ENCODE results near the gene COPZ2.

COPZ2 gene

DNA sequence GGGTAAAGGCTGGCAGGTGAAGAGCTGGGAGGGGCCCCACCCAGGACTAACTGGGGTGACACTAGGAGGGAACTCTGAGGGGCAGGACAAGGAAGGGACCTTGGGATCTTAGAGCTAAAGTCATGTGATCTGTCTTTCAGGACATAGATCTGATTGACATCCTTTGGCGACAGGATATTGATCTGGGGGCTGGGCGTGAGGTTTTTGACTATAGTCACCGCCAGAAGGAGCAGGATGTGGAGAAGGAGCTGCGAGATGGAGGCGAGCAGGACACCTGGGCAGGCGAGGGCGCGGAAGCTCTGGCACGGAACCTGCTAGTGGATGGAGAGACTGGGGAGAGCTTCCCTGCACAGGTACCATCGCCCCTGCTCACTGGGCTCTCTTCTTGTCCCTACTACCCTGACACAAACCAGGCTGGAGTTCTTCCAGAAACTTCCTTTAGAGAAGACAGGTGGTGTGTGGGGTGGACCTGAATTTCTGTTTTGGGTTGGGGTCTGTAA lies 18.7 kb upstream of the COPZ2 start:
- Histone ChIP-seq H3K9ac (ENCODE audit: low read length) (peak overlapping the region; percentile 50; the same call in 1 of the 2 replicates), H3F3A (ENCODE audit: insufficient read depth) (peaks cover 3% of the 10 kb centered on the region; the same call in 1 of the 2 replicates), H3K36me3 (ENCODE audit: low read length) (peaks cover 11% of the 10 kb centered on the region; the same call in 1 of the 2 replicates), H2AFZ (ENCODE audit: low read depth, low read length, severe bottlenecking) (no peak overlapping the region), H3K27me3 (ENCODE audit: low read length) (no peaks in the 10 kb centered on the region), H3K79me2 (ENCODE audit: insufficient read depth, low read length) (peaks cover 44% of the 10 kb centered on the region), H3K9me3 (ENCODE audit: insufficient read depth, low read length) (no peaks in the 10 kb centered on the region), H4K20me1 (ENCODE audit: low read depth, low read length) (no peaks in the 10 kb centered on the region), H3K27ac (ENCODE audit: low read depth, low read length) (peak overlapping the region; percentile 82), H3K9me2 (replicated peaks; ENCODE audit: insufficient read depth, low read length) (no peaks in the 10 kb centered on the region), H3K4me2 (ENCODE audit: low read depth, low read length, poor library complexity, severe bottlenecking) (peak overlapping the region; percentile 50), H3K4me3 (ENCODE audit: insufficient read depth, low read length, poor library complexity, severe bottlenecking) (no peak overlapping the region)
- TF ChIP-seq EZH2phosphoT487 (conservative IDR thresholded peaks at IDR 0.05; ENCODE audit: low read length) = no peak
- TF ChIP-seq, protein P1, sequence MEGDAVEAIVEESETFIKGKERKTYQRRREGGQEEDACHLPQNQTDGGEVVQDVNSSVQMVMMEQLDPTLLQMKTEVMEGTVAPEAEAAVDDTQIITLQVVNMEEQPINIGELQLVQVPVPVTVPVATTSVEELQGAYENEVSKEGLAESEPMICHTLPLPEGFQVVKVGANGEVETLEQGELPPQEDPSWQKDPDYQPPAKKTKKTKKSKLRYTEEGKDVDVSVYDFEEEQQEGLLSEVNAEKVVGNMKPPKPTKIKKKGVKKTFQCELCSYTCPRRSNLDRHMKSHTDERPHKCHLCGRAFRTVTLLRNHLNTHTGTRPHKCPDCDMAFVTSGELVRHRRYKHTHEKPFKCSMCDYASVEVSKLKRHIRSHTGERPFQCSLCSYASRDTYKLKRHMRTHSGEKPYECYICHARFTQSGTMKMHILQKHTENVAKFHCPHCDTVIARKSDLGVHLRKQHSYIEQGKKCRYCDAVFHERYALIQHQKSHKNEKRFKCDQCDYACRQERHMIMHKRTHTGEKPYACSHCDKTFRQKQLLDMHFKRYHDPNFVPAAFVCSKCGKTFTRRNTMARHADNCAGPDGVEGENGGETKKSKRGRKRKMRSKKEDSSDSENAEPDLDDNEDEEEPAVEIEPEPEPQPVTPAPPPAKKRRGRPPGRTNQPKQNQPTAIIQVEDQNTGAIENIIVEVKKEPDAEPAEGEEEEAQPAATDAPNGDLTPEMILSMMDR (IDR thresholded peaks at IDR 0.05; ENCODE audit: insufficient read depth, low read length, poor library complexity, severe bottlenecking) = no peak

DNA sequence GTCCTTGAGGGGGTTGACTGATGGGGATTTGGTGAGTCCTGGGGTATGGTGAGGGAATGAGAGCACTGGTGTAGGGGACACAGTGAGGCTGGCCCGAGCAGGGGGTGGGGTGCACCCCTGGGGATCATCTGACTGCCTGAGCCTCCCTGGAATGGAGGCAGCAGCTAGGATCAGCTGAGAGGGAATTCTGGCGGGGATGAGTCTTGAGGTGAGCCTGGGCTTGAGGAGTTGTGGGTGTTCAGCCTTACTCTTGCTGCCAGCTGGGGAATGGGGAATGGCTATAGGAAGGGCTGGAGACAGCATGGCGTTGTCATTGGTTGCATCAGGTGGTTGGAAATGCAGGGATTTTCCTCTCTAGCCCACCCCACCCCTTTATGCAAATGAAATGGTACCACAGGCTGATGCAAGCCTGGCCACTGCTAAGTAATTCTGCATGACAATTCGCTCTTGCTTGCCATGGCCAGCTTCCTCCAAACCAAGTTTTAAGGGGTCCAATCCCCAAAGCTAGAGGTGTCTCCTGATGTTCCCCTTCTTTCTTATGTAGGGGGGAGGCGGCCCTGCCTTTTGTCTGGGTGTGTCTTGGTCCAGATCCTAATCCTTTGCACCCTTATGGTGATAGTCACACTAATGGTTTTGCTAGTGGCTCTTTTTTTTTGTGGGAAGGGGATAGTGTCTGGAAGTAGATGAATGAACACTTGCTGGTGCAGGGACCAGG lies 18.1 kb upstream of the COPZ2 start:
- peaks cover 11% of the 10 kb centered on the region; the same call in 1 of the 2 replicates for H3K36me3 ChIP-seq (ENCODE audit: low read length)
- peaks cover 50% of the 10 kb centered on the region for H3K79me2 ChIP-seq (ENCODE audit: insufficient read depth, low read length)
- peaks cover 3% of the 10 kb centered on the region; the same call in 1 of the 2 replicates for H3F3A ChIP-seq (ENCODE audit: insufficient read depth)
- TF ChIP-seq EZH2phosphoT487 (conservative IDR thresholded peaks at IDR 0.05; ENCODE audit: low read length) = no peak
- TF ChIP-seq, protein P1 (IDR thresholded peaks at IDR 0.05; ENCODE audit: insufficient read depth, low read length, poor library complexity, severe bottlenecking) = no peak
- H3K9me2 ChIP-seq (replicated peaks; ENCODE audit: insufficient read depth, low read length) = no peaks in the 10 kb centered on the region
- H3K27me3 ChIP-seq (ENCODE audit: low read length) = no peaks in the 10 kb centered on the region
- H3K27ac ChIP-seq (ENCODE audit: low read depth, low read length) = peak overlapping the region; percentile 82
- no peak overlapping the region for H2AFZ ChIP-seq (ENCODE audit: low read depth, low read length, severe bottlenecking)
- peak overlapping the region; percentile 50 for H3K4me2 ChIP-seq (ENCODE audit: low read depth, low read length, poor library complexity, severe bottlenecking)
- H4K20me1 ChIP-seq (ENCODE audit: low read depth, low read length) = no peaks in the 10 kb centered on the region
- peak overlapping the region; percentile 50; the same call in 1 of the 2 replicates for H3K9ac ChIP-seq (ENCODE audit: low read length)
- no peak overlapping the region for H3K4me3 ChIP-seq (ENCODE audit: insufficient read depth, low read length, poor library complexity, severe bottlenecking)
- H3K9me3 ChIP-seq (ENCODE audit: insufficient read depth, low read length) = no peaks in the 10 kb centered on the region

DNA sequence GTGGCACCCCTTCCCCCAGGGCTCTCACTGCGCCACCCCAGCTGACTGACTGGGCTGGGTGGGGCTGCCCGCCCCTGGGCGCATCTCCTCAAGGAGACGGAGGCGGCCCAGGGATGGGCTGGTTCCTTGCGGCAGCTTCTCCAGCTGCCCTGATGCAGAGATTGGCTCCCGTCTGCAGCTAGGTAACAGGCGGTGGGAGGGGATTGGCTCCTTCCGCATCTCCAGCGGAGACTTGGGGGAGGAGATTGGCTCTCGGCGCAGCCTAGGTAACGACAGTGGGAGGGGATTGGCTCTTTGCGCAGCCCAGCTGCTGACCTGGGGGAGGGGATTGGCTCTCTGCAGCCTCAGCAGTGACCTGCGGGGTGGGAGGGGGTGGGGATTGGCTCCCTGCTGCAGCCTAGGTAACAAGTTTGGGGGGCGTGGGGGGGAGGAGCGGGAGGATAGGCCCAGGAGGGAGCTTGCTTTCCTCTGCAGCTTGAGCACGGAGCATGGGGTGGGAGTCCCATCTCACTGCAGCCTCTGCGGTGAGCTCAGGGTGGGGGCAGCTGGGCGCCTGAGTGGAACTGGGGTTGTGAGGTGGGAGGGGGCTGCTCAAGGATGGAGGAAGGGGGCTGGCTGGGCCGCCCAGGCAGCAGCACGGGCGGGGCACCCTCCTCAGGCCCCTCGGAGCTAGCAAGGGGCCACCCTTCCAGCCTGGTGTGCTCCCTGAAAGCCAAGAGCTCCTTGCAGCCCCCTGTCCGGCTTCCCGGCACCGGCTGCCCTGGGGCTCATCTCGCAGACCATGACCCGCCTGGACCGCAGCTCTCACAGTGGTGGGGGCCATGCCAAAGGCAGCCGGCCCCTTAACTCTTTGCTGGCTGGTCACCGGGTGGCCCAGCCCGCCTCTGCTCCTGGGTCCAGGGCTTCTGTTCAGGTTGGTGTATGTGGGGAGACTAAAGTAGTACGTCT lies 16.9 kb upstream of the COPZ2 start:
- Histone ChIP-seq H3K27me3 (ENCODE audit: low read length) (no peaks in the 10 kb centered on the region), H3K79me2 (ENCODE audit: insufficient read depth, low read length) (peaks cover 61% of the 10 kb centered on the region), H3K4me2 (ENCODE audit: low read depth, low read length, poor library complexity, severe bottlenecking) (peak overlapping the region; percentile 50), H2AFZ (ENCODE audit: low read depth, low read length, severe bottlenecking) (no peak overlapping the region), H3K9me2 (replicated peaks; ENCODE audit: insufficient read depth, low read length) (no peaks in the 10 kb centered on the region), H3K4me3 (ENCODE audit: insufficient read depth, low read length, poor library complexity, severe bottlenecking) (no peak overlapping the region), H3F3A (ENCODE audit: insufficient read depth) (peaks cover 3% of the 10 kb centered on the region; the same call in 1 of the 2 replicates), H3K9ac (ENCODE audit: low read length) (peak overlapping the region; percentile 50; the same call in 1 of the 2 replicates), H3K9me3 (ENCODE audit: insufficient read depth, low read length) (no peaks in the 10 kb centered on the region), H3K36me3 (ENCODE audit: low read length) (peaks cover 9% of the 10 kb centered on the region; the same call in 1 of the 2 replicates), H4K20me1 (ENCODE audit: low read depth, low read length) (no peaks in the 10 kb centered on the region), H3K27ac (ENCODE audit: low read depth, low read length) (peak overlapping the region; percentile 82)
- TF ChIP-seq, protein P1 (IDR thresholded peaks at IDR 0.05; ENCODE audit: insufficient read depth, low read length, poor library complexity, severe bottlenecking) = no peak
- TF ChIP-seq EZH2phosphoT487 (conservative IDR thresholded peaks at IDR 0.05; ENCODE audit: low read length) = no peak
